Cardiac muscle cell (in vitro differentiated cells and primary cell): ENCODE results near the gene MEIS3. TPM values are rescaled to one million over a fixed set of nuclear protein-coding genes. Genes with fewer than 3 reads are reported as not detected.
A peak's percentile ranks its signal among the peaks of the same experiment; 100 is the strongest.
"Not testable (repeated sequence)": the region's sequence is repeated elsewhere in the genome, so short reads cannot be mapped to it uniquely, and the experiment has no call there.

Experiments
- DNase-seq, 2 donors: peaks; one replicate each; pipeline versions ENCODE4 v3.0.0 to v3.0.0-alpha.2; 2010 to 2017; ENCODE audit warnings: low read depth in 1 of 2, low spot score in 1 of 2
- H3K27ac ChIP-seq: fragments of 200-600 bp; sonication (generic); 2 replicates; pipeline ENCODE4 v1.5.1; 2016
- H3K27me3 ChIP-seq: fragments of 200-600 bp; sonication (generic); 2 replicates; pipeline ENCODE4 v1.6.0; 2016; ENCODE audit warnings: control low read depth
- H3K36me3 ChIP-seq: fragments of 200-600 bp; sonication (generic); 2 replicates; pipeline ENCODE4 v1.5.1; 2016; ENCODE audit warnings: control low read depth
- H3K4me1 ChIP-seq: fragments of 200-600 bp; sonication (generic); 2 replicates; pipeline ENCODE4 v1.8.1; 2017; ENCODE audit warnings: low read depth, mild to moderate bottlenecking, mixed run types
- H3K4me3 ChIP-seq: fragments of 200-600 bp; sonication (generic); 2 replicates; pipeline ENCODE4 v1.5.1; 2016; ENCODE audit warnings: mild to moderate bottlenecking
- H3K9me3 ChIP-seq: fragments of 200-600 bp; sonication (generic); 2 replicates; pipeline ENCODE4 v1.5.1; 2017; ENCODE audit warnings: low read depth, mild to moderate bottlenecking, control low read depth
- CTCF ChIP-seq: IDR thresholded peaks from 2 replicates; pipeline ENCODE4 v1.5.1; 2012; ENCODE audit warnings: low read depth, mild to moderate bottlenecking, low read length
- polyA plus RNA-seq: library from polyadenylated mRNA; unstranded; fragments of >200 nt; fragmentation: Nextera tagmentation; extraction: Ambion mirVana; gene quantifications from 2 replicates; pipeline ENCODE4 v1.2.1, GENCODE V29; 2016
- total RNA-seq: library from RNA; depleted of rRNA; stranded (reverse); fragments of >200 nt; gene quantifications from 2 replicates; pipeline ENCODE4 v1.2.3, GENCODE V29; 2016

Gene MEIS3
- total and polyA plus RNA-seq, 2 experiments from 2014 or later = 83.7 to 114 TPM

- no peak for TF ChIP-seq CTCF
- no peak overlapping the region for H3K27ac ChIP-seq
These were observed 20.4 kb downstream of the MEIS3 start for GRCh38 chr19:47398707-47399597.

GRCh38 chr19:47391510-47392223 is 27.7 kb downstream of the MEIS3 start:
- H3K4me3 ChIP-seq = no peak overlapping the region
- TF ChIP-seq CTCF = peak; percentile 93
- peak; percentile 77 to 79 for DNase-seq
- no peaks in the 10 kb centered on the region for H3K36me3 ChIP-seq
- H3K27me3 ChIP-seq = no peaks in the 10 kb centered on the region
- H3K4me1 ChIP-seq = no peaks in the 10 kb centered on the region
- no peak overlapping the region for H3K27ac ChIP-seq
- no peaks in the 10 kb centered on the region for H3K9me3 ChIP-seq

More at GRCh38 chr19:47398707-47399597, 20.4 kb downstream of the MEIS3 start:
- H3K4me1 ChIP-seq = no peaks in the 10 kb centered on the region
- H3K9me3 ChIP-seq = no peaks in the 10 kb centered on the region
- no peaks in the 10 kb centered on the region for H3K36me3 ChIP-seq
- no peak for DNase-seq
- no peaks in the 10 kb centered on the region for H3K27me3 ChIP-seq
- no peak overlapping the region for H3K4me3 ChIP-seq

GRCh38 chr19:47390533-47391488 is 28.5 kb downstream of the MEIS3 start:
- DNase-seq = no peak
- no peak overlapping the region for H3K4me3 ChIP-seq
- TF ChIP-seq CTCF = no peak
- H3K36me3 ChIP-seq = no peaks in the 10 kb centered on the region
- no peak overlapping the region for H3K27ac ChIP-seq
- no peaks in the 10 kb centered on the region for H3K9me3 ChIP-seq
- no peaks in the 10 kb centered on the region for H3K4me1 ChIP-seq
- no peaks in the 10 kb centered on the region for H3K27me3 ChIP-seq

GRCh38 chr19:47389150-47389556 is 30.2 kb downstream of the MEIS3 start:
- no peaks in the 10 kb centered on the region for H3K27me3 ChIP-seq
- no peak for TF ChIP-seq CTCF
- H3K9me3 ChIP-seq = no peaks in the 10 kb centered on the region
- no peak overlapping the region for H3K27ac ChIP-seq
- no peaks in the 10 kb centered on the region for H3K36me3 ChIP-seq
- peak in 1 of 2 donors; percentile 18 for DNase-seq
- no peaks in the 10 kb centered on the region for H3K4me1 ChIP-seq
- no peak overlapping the region for H3K4me3 ChIP-seq

GRCh38 chr19:47388721-47389120 is 30.6 kb downstream of the MEIS3 start:
- not testable (repeated sequence) for H3K27ac ChIP-seq, H3K36me3 ChIP-seq, DNase-seq, H3K27me3 ChIP-seq, H3K9me3 ChIP-seq, H3K4me1 ChIP-seq, H3K4me3 ChIP-seq

GRCh38 chr19:47387623-47388022 is 31.7 kb downstream of the MEIS3 start:
- not testable (repeated sequence) for H3K27ac ChIP-seq, H3K36me3 ChIP-seq, H3K4me3 ChIP-seq, H3K27me3 ChIP-seq, DNase-seq, H3K4me1 ChIP-seq, H3K9me3 ChIP-seq

GRCh38 chr19:47386582-47386981 is 32.7 kb downstream of the MEIS3 start:
- H3K9me3 ChIP-seq, H3K4me3 ChIP-seq, DNase-seq, H3K4me1 ChIP-seq, H3K27ac ChIP-seq, H3K27me3 ChIP-seq, H3K36me3 ChIP-seq: not testable (repeated sequence)

- not testable (repeated sequence) for H3K4me3 ChIP-seq, H3K27ac ChIP-seq, H3K27me3 ChIP-seq, DNase-seq, H3K9me3 ChIP-seq, H3K4me1 ChIP-seq
- peaks cover 13% of the 10 kb centered on the region for H3K36me3 ChIP-seq
These were observed 34.8 kb downstream of the MEIS3 start for GRCh38 chr19:47384533-47384932.

GRCh38 chr19:47383890-47384289 is 35.4 kb downstream of the MEIS3 start:
- not testable (repeated sequence) for DNase-seq, H3K9me3 ChIP-seq, H3K4me1 ChIP-seq, H3K27ac ChIP-seq, H3K4me3 ChIP-seq, H3K27me3 ChIP-seq
- peaks cover 13% of the 10 kb centered on the region for H3K36me3 ChIP-seq
